ENCODE measurements around the gene MCRIP1.

MCRIP1 gene

DNA sequence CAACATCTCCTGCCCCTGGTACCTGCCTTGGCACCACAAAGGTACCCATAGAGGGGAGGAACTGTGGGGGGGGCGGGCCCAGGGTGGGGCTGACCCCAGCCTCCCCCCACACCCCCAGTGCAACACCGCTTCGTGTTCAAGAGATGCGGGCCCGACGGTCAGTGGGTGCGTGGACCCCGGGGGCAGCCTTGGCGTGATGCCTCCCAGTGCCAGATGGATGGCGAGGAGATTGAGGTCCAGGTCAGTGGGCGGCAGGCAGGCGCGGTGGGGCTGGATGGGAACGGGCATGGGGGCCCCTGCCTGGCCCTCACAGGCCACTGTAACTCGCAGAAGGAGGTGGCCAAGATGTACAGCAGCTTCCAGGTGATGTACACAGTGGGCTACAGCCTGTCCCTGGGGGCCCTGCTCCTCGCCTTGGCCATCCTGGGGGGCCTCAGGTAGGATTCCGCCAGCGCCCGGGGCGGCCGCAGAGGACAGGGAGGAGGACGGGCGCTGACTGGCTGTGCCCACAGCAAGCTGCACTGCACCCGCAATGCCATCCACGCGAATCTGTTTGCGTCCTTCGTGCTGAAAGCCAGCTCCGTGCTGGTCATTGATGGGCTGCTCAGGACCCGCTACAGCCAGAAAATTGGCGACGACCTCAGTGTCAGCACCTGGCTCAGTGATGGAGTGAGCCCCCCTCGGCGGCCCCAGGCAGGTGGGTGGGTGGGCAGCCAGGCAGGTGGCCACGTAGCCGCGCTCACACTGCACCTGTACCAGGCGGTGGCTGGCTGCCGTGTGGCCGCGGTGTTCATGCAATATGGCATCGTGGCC, 22.0 kb downstream of the MCRIP1 start:
- Histone ChIP-seq H3K9me3 (ENCODE audit: control insufficient read depth, insufficient read depth, low read length) (no peaks in the 10 kb centered on the region), H3K36me3 (ENCODE audit: control insufficient read depth, insufficient read depth, low read length) (no peaks in the 10 kb centered on the region), H3K4me3 (ENCODE audit: low read depth, low read length) (no peak overlapping the region), H3K4me1 (ENCODE audit: control insufficient read depth, insufficient read depth, low read length) (no peaks in the 10 kb centered on the region), H3K9ac (ENCODE audit: low read depth, low read length) (no peak overlapping the region), H3K27me3 (ENCODE audit: control insufficient read depth, insufficient read depth, low read length) (peaks cover under 1% of the 10 kb centered on the region)

GRCh38 chr17:81810476-81810875, 22.6 kb downstream of the MCRIP1 start:
- Histone ChIP-seq H3K4me3 (ENCODE audit: low read depth, low read length) (no peak overlapping the region), H3K36me3 (ENCODE audit: control insufficient read depth, insufficient read depth, low read length) (no peaks in the 10 kb centered on the region), H3K9ac (ENCODE audit: low read depth, low read length) (no peak overlapping the region), H3K9me3 (ENCODE audit: control insufficient read depth, insufficient read depth, low read length) (no peaks in the 10 kb centered on the region), H3K4me1 (ENCODE audit: control insufficient read depth, insufficient read depth, low read length) (no peaks in the 10 kb centered on the region), H3K27me3 (ENCODE audit: control insufficient read depth, insufficient read depth, low read length) (peaks cover 6% of the 10 kb centered on the region)

DNA sequence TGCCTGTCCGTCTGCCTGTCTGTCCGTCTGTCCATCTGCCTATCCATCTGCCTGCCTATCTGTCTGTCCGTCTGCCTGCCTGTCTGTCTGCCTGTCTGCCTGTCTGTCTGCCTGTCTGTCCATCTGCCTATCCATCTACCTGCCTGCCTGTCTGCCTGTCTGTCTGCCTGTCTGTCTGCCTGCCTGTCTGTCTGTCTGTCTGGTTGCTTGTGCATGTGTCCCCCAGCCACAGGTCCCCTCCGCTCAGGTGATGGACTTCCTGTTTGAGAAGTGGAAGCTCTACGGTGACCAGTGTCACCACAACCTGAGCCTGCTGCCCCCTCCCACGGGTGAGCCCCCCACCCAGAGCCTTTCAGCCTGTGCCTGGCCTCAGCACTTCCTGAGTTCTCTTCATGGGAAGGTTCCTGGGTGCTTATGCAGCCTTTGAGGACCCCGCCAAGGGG, 23.5 kb downstream of the MCRIP1 start:
- Histone ChIP-seq H3K36me3 (ENCODE audit: control insufficient read depth, insufficient read depth, low read length) (no peaks in the 10 kb centered on the region), H3K27me3 (ENCODE audit: control insufficient read depth, insufficient read depth, low read length) (peaks cover 11% of the 10 kb centered on the region), H3K9me3 (ENCODE audit: control insufficient read depth, insufficient read depth, low read length) (no peaks in the 10 kb centered on the region), H3K4me1 (ENCODE audit: control insufficient read depth, insufficient read depth, low read length) (no peaks in the 10 kb centered on the region), H3K4me3 (ENCODE audit: low read depth, low read length) (no peak overlapping the region), H3K9ac (ENCODE audit: low read depth, low read length) (no peak overlapping the region)

DNA sequence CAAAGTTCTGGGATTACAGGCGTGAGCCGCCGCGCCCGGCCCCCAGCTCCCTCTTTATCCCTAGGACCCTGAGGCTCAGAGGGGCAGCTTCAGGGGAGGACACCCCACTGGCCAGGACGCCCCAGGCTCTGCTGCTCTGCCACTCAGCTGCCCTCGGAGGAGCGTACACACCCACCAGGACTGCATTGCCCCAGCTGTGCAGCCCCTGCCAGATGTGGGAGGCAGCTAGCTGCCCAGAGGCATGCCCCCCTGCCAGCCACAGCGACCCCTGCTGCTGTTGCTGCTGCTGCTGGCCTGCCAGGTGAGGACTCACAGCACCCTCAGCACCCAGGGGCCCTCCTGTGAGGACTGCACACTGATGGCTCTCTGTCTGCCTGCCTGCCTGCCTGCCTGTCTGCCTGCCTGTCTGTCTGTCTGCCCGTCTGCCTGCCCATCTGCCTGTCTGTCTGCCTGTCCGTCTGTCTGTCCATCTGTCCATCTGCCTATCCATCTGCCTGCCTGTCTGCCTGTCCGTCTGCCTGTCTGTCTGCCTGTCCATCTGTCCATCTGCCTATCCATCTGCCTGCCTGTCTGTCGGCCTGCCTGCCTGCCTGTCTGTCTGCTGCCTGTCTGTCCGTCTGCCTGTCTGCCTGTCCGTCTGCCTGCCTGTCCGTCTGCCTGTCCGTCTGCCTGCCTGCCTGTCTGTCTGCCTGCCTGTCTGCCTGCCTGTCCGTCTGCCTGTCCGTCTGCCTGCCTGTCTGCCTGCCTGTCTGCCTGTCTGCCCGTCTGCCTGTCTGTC, 24.1 kb downstream of the MCRIP1 start:
- Histone ChIP-seq H3K27me3 (ENCODE audit: control insufficient read depth, insufficient read depth, low read length) (peaks cover 13% of the 10 kb centered on the region), H3K9ac (ENCODE audit: low read depth, low read length) (no peak overlapping the region), H3K36me3 (ENCODE audit: control insufficient read depth, insufficient read depth, low read length) (no peaks in the 10 kb centered on the region), H3K9me3 (ENCODE audit: control insufficient read depth, insufficient read depth, low read length) (no peaks in the 10 kb centered on the region), H3K4me3 (ENCODE audit: low read depth, low read length) (no peak overlapping the region), H3K4me1 (ENCODE audit: control insufficient read depth, insufficient read depth, low read length) (no peaks in the 10 kb centered on the region)

- Histone ChIP-seq H3K9ac (ENCODE audit: low read depth, low read length) (no peak overlapping the region), H3K36me3 (ENCODE audit: control insufficient read depth, insufficient read depth, low read length) (no peaks in the 10 kb centered on the region), H3K4me3 (ENCODE audit: low read depth, low read length) (no peak overlapping the region), H3K27me3 (ENCODE audit: control insufficient read depth, insufficient read depth, low read length) (peaks cover 23% of the 10 kb centered on the region), H3K9me3 (ENCODE audit: control insufficient read depth, insufficient read depth, low read length) (no peaks in the 10 kb centered on the region), H3K4me1 (ENCODE audit: control insufficient read depth, insufficient read depth, low read length) (no peaks in the 10 kb centered on the region)
Measured at GRCh38 chr17:81807839-81808238, 25.3 kb downstream of the MCRIP1 start.

DNA sequence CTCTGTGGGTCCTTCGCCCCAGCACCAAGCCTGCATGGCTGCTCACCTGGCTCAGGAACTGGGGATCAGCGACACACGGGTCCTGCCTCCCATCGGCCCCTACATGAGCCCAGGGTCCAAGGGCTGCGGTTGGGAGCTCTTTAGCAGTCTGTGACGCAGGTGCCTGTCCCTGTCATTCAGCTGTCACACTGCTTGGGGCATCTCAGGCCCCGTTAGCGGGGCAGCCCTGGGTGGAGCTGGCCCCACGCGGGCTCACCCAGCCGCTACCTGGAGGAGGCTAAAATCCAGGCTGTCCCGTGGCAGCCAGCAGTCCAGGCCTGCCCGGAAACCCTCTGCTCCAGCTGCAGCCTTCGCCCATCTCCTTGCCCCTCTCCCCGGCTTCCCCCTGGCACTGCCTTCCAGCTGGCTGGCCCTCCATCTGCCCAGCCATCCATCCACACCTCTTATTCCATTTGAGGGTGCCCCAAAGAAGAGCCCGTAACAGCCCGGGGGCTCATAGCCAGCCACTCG, 25.8 kb downstream of the MCRIP1 start:
- Histone ChIP-seq H3K9ac (ENCODE audit: low read depth, low read length) (no peak overlapping the region), H3K36me3 (ENCODE audit: control insufficient read depth, insufficient read depth, low read length) (no peaks in the 10 kb centered on the region), H3K4me1 (ENCODE audit: control insufficient read depth, insufficient read depth, low read length) (no peaks in the 10 kb centered on the region), H3K9me3 (ENCODE audit: control insufficient read depth, insufficient read depth, low read length) (no peaks in the 10 kb centered on the region), H3K4me3 (ENCODE audit: low read depth, low read length) (no peak overlapping the region), H3K27me3 (ENCODE audit: control insufficient read depth, insufficient read depth, low read length) (peaks cover 29% of the 10 kb centered on the region)

GRCh38 chr17:81806461-81807209, 26.5 kb downstream of the MCRIP1 start:
- H3K27me3 ChIP-seq (ENCODE audit: control insufficient read depth, insufficient read depth, low read length) = peaks cover 35% of the 10 kb centered on the region

DNA sequence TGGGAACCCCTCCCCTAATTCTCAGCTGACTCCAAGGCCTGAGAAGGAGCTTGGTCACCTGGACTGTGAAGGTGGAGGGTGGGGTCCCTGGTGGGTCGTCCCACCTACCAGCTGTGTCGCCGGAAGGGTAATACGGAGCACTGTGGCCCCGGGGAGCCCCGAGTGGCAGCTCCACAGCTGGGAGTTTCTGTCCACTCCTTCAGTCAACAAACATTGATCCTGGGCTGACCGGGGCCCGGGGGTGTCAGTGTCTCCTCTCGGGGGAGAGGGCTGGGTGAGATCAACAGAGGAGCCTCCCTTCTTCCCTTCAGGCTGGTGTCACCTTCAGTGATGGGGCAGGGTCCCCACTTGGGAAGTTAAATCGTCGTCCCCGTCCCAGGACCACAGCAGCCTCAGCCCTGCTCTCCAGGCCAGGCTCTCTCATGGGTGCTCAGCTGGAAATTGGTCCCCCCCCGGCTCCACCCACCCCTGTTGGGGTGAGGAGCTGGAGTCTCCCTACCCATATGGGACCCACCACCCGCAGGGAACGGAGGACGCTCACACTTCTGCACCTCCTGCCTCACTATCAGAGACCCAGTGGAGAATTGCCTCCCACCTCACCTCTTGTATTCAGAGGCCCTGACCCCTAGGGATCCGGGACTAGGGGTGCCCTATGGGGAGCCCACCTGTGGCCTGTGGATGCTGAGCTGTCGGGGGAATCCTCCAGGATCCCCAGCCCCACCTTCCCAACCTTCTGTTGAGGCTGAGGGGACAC, 27.2 kb downstream of the MCRIP1 start:
- Histone ChIP-seq H3K9me3 (ENCODE audit: control insufficient read depth, insufficient read depth, low read length) (no peaks in the 10 kb centered on the region), H3K9ac (ENCODE audit: low read depth, low read length) (no peak overlapping the region), H3K4me3 (ENCODE audit: low read depth, low read length) (no peak overlapping the region), H3K36me3 (ENCODE audit: control insufficient read depth, insufficient read depth, low read length) (no peaks in the 10 kb centered on the region), H3K4me1 (ENCODE audit: control insufficient read depth, insufficient read depth, low read length) (no peaks in the 10 kb centered on the region), H3K27me3 (ENCODE audit: control insufficient read depth, insufficient read depth, low read length) (peaks cover 40% of the 10 kb centered on the region)

More at GRCh38 chr17:81806461-81807209, 26.5 kb downstream of the MCRIP1 start:
- Histone ChIP-seq H3K9me3 (ENCODE audit: control insufficient read depth, insufficient read depth, low read length) (no peaks in the 10 kb centered on the region), H3K4me3 (ENCODE audit: low read depth, low read length) (no peak overlapping the region), H3K36me3 (ENCODE audit: control insufficient read depth, insufficient read depth, low read length) (no peaks in the 10 kb centered on the region), H3K4me1 (ENCODE audit: control insufficient read depth, insufficient read depth, low read length) (no peaks in the 10 kb centered on the region), H3K9ac (ENCODE audit: low read depth, low read length) (no peak overlapping the region)

- peaks cover 40% of the 10 kb centered on the region for H3K27me3 ChIP-seq (ENCODE audit: control insufficient read depth, insufficient read depth, low read length)
- no peaks in the 10 kb centered on the region for H3K9me3 ChIP-seq (ENCODE audit: control insufficient read depth, insufficient read depth, low read length)
- no peaks in the 10 kb centered on the region for H3K36me3 ChIP-seq (ENCODE audit: control insufficient read depth, insufficient read depth, low read length)
- H3K4me1 ChIP-seq (ENCODE audit: control insufficient read depth, insufficient read depth, low read length) = no peaks in the 10 kb centered on the region
- H3K4me3 ChIP-seq (ENCODE audit: low read depth, low read length) = peak overlapping the region; percentile 43
- H3K9ac ChIP-seq (ENCODE audit: low read depth, low read length) = no peak overlapping the region
Measured at GRCh38 chr17:81804559-81805399, 28.3 kb downstream of the MCRIP1 start.

DNA sequence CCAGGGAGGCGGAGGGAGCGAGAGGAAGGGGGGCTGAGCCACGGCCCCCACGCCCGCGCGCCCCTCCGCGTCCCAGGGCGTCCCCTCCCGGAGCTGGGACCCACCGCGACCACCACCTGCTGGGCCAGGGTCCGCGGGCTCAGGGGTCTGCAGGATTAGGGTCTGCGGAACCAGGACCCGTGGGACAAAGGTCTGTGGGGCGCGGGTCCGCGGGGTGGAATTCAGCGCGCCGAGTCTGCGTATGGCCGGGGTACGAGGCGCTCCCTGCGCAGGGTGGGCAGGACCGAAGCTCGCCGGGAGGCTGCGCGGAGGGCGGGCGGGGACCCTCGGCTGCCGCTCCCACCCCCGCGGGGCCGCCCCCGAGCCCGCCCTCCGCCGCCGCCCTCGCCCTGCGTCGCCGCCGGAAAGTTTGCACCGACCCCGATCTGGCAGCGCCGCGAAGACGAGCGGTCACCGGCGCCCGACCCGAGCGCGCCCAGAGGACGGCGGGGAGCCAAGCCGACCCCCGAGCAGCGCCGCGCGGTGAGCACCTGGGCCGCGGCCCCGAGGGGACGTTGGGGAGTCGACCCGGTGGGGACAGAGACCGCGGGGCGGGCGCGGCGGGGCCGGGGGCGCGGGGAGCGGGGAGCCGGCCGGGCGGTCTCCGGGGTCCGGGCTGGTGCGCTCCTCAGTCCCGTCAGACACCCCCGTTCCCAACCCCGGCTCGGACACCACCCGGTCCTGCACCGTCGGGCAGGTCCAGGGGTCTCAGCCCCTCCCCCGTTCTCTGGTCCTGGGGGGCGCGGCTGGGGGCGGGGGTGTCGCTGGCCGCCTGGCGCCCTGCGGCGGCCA, 29.1 kb downstream of the MCRIP1 start, which contains the start of gene GCGR:
Gene GCGR (plus strand): TSS at position 423 of the 831 bp plus-strand sequence. CDS start 4,869 bp downstream, outside the sequence.
- peak within 1 kb of the TSS; percentile 43 for H3K4me3 ChIP-seq (ENCODE audit: low read depth, low read length)
- no peaks in the 10 kb centered on the region for H3K9me3 ChIP-seq (ENCODE audit: control insufficient read depth, insufficient read depth, low read length)
- no peak within 1 kb of the TSS for H3K9ac ChIP-seq (ENCODE audit: low read depth, low read length)
- no peaks in the 10 kb centered on the region for H3K36me3 ChIP-seq (ENCODE audit: control insufficient read depth, insufficient read depth, low read length)
- peaks cover 40% of the 10 kb centered on the region for H3K27me3 ChIP-seq (ENCODE audit: control insufficient read depth, insufficient read depth, low read length)
- no peaks in the 10 kb centered on the region for H3K4me1 ChIP-seq (ENCODE audit: control insufficient read depth, insufficient read depth, low read length)
